ENCODE data around the gene AMH. TPM values are rescaled to one million over a fixed set of nuclear protein-coding genes. Genes with fewer than 3 reads are reported as not detected.
A peak's percentile ranks its signal among the peaks of the same experiment; 100 is the strongest.

AMH gene
- total and polyA plus RNA-seq, 2 of the 13 experiments (the other 11 are each of a cell fraction or from before 2014, with no cell fraction given), result 0.03 to 0.18 TPM

DNA sequence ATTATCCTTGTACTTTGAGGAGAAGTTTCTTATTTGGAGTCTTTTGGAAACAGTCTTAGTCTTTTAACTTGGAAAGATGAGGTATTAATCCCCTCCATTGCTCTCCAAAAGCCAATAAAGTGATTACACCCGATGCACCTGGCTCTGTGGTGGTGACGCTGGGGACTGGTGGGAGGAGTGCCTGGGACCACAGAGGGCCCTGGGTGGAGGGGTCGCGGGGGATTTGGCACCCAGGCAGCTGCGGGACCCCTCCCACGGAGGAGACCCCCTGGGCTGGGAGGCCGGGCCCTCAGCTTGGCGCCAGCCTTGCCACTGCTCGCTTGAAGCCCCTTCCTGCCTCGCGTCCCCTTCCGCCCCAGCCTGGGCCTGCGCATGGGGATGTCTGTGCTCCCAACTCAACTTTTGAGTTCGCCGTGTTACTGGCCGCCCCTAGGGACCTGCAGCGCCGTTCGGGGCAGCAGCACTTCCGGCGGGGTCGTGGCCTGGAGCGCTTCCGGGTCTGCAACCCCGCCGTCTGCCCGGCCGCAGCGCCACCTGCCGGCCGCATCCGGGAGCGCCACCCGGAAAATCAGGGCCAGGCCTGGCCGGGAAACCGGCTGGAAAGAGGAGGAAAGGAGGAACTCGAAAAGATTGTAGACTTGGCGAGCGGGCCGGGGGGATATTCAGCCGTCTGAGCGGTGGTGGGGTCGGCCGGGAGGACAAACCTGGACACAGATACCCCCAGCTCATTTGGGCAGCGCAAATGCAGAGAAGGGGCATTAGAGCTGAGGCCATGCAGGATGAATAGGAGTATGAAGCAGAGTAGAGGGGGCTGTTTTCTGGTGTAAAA lies 24.4 kb downstream of the AMH start (continued):
- TF ChIP-seq, protein P1, sequence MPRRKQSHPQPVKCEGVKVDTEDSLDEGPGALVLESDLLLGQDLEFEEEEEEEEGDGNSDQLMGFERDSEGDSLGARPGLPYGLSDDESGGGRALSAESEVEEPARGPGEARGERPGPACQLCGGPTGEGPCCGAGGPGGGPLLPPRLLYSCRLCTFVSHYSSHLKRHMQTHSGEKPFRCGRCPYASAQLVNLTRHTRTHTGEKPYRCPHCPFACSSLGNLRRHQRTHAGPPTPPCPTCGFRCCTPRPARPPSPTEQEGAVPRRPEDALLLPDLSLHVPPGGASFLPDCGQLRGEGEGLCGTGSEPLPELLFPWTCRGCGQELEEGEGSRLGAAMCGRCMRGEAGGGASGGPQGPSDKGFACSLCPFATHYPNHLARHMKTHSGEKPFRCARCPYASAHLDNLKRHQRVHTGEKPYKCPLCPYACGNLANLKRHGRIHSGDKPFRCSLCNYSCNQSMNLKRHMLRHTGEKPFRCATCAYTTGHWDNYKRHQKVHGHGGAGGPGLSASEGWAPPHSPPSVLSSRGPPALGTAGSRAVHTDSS (CRISPR knock-in tag; conservative IDR thresholded peaks at IDR 0.05), result no peak
- TF ChIP-seq SMAD1 (CRISPR knock-in tag; IDR thresholded peaks at IDR 0.05; ENCODE audit: borderline replicate concordance, low read depth) (no peak), ZNF772 (CRISPR knock-in tag; IDR thresholded peaks at IDR 0.05) (peak; percentile 64), FLYWCH1 (CRISPR knock-in tag; IDR thresholded peaks at IDR 0.05) (no peak), ZNF350 (CRISPR knock-in tag; IDR thresholded peaks at IDR 0.05; ENCODE audit: borderline replicate concordance, low read depth) (no peak; the same call in none of the 2 replicates), ZNF138 (CRISPR knock-in tag; IDR thresholded peaks at IDR 0.05; ENCODE audit: low read depth) (no peak), SALL2 (CRISPR knock-in tag; IDR thresholded peaks at IDR 0.05) (peak; percentile 52; the same call in 1 of the 2 replicates), KLF9 (CRISPR knock-in tag; IDR thresholded peaks at IDR 0.05; ENCODE audit: low read depth) (no peak), ZNF674 (CRISPR knock-in tag; IDR thresholded peaks at IDR 0.05; ENCODE audit: low read depth) (no peak), CAMTA2 (CRISPR knock-in tag; IDR thresholded peaks at IDR 0.05; ENCODE audit: borderline replicate concordance) (peak; percentile 93), WIZ (CRISPR knock-in tag; IDR thresholded peaks at IDR 0.05) (no peak), PHF5A (CRISPR knock-in tag; IDR thresholded peaks at IDR 0.05; ENCODE audit: low read depth, unreplicated experiment) (peak; percentile 47), SIX1 (CRISPR knock-in tag; IDR thresholded peaks at IDR 0.05; ENCODE audit: borderline replicate concordance) (no peak), SIN3B (IDR thresholded peaks at IDR 0.05; ENCODE audit: low read length) (no peak), PLRG1 (conservative IDR thresholded peaks at IDR 0.05) (no peak), MBD4 (IDR thresholded peaks at IDR 0.05; ENCODE audit: borderline replicate concordance, low read length) (no peak), GATA4 (IDR thresholded peaks at IDR 0.05; ENCODE audit: borderline replicate concordance, low read depth) (no peak), RFXANK (CRISPR knock-in tag; IDR thresholded peaks at IDR 0.05) (no peak), EEA1 (CRISPR knock-in tag; IDR thresholded peaks at IDR 0.05; ENCODE audit: borderline replicate concordance) (no peak), NR2F1 (CRISPR knock-in tag; IDR thresholded peaks at IDR 0.05) (no peak)
- TF ChIP-seq, protein P2, sequence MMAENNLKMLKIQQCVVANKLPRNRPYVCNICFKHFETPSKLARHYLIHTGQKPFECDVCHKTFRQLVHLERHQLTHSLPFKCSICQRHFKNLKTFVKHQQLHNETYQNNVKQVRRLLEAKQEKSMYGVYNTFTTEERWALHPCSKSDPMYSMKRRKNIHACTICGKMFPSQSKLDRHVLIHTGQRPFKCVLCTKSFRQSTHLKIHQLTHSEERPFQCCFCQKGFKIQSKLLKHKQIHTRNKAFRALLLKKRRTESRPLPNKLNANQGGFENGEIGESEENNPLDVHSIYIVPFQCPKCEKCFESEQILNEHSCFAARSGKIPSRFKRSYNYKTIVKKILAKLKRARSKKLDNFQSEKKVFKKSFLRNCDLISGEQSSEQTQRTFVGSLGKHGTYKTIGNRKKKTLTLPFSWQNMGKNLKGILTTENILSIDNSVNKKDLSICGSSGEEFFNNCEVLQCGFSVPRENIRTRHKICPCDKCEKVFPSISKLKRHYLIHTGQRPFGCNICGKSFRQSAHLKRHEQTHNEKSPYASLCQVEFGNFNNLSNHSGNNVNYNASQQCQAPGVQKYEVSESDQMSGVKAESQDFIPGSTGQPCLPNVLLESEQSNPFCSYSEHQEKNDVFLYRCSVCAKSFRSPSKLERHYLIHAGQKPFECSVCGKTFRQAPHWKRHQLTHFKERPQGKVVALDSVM (CRISPR knock-in tag; IDR thresholded peaks at IDR 0.05), result peak; percentile 45; the same call in 1 of the 2 replicates
- TF ChIP-seq, protein P3, sequence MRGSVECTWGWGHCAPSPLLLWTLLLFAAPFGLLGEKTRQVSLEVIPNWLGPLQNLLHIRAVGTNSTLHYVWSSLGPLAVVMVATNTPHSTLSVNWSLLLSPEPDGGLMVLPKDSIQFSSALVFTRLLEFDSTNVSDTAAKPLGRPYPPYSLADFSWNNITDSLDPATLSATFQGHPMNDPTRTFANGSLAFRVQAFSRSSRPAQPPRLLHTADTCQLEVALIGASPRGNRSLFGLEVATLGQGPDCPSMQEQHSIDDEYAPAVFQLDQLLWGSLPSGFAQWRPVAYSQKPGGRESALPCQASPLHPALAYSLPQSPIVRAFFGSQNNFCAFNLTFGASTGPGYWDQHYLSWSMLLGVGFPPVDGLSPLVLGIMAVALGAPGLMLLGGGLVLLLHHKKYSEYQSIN (CRISPR knock-in tag; IDR thresholded peaks at IDR 0.05; ENCODE audit: borderline replicate concordance), result no peak
- TF ChIP-seq, protein P4, sequence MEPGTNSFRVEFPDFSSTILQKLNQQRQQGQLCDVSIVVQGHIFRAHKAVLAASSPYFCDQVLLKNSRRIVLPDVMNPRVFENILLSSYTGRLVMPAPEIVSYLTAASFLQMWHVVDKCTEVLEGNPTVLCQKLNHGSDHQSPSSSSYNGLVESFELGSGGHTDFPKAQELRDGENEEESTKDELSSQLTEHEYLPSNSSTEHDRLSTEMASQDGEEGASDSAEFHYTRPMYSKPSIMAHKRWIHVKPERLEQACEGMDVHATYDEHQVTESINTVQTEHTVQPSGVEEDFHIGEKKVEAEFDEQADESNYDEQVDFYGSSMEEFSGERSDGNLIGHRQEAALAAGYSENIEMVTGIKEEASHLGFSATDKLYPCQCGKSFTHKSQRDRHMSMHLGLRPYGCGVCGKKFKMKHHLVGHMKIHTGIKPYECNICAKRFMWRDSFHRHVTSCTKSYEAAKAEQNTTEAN (CRISPR knock-in tag; conservative IDR thresholded peaks at IDR 0.05), result no peak; the same call in 1 of the 2 replicates
- TF ChIP-seq, protein P5, sequence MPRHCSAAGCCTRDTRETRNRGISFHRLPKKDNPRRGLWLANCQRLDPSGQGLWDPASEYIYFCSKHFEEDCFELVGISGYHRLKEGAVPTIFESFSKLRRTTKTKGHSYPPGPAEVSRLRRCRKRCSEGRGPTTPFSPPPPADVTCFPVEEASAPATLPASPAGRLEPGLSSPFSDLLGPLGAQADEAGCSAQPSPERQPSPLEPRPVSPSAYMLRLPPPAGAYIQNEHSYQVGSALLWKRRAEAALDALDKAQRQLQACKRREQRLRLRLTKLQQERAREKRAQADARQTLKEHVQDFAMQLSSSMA (CRISPR knock-in tag; IDR thresholded peaks at IDR 0.05), result no peak

Measured in HepG2 (cell line).